GM19035 (cell line): ENCODE data around the gene CTPS2.
"Not testable (repeated sequence)": the region's sequence is repeated elsewhere in the genome, so short reads cannot be mapped to it uniquely, and the experiment has no call there.

Source experiments
- ATAC-seq: cut with Tn5 transposase; IDR thresholded peaks from one replicate; pipeline ENCODE4 v1.9.1; 2021; ENCODE audit not compliant: unreplicated experiment

The CTPS2 gene

GRCh38 chrX:16712548-16713155 is at the start of gene CTPS2:
Gene CTPS2, minus strand, starts transcription at chrX:16712669. Its CDS starts 9,767 bp downstream, at chrX:16702902.
- peak; percentile 80 for ATAC-seq

- not testable (repeated sequence) for ATAC-seq
Observed at GRCh38 chrX:16761500-16761899, 49.0 kb upstream of the CTPS2 start.

GRCh38 chrX:16756724-16757123 is 44.3 kb upstream of the CTPS2 start:
- ATAC-seq, result no peak

GRCh38 chrX:16754019-16754418 is 41.5 kb upstream of the CTPS2 start:
- ATAC-seq, result no peak

GRCh38 chrX:16750136-16750535 is 37.7 kb upstream of the CTPS2 start:
- no peak for ATAC-seq

- ATAC-seq, result no peak
Observed at GRCh38 chrX:16748425-16748824, 36.0 kb upstream of the CTPS2 start.

- no peak for ATAC-seq
Observed at GRCh38 chrX:16745659-16746058, 33.2 kb upstream of the CTPS2 start.

GRCh38 chrX:16745102-16745501 is 32.6 kb upstream of the CTPS2 start:
- no peak for ATAC-seq

- ATAC-seq, result no peak
Observed at GRCh38 chrX:16743604-16744325, 31.3 kb upstream of the CTPS2 start.

- ATAC-seq, result no peak
Observed at GRCh38 chrX:16739574-16739973, 27.1 kb upstream of the CTPS2 start.

- ATAC-seq, result no peak
Observed at GRCh38 chrX:16737024-16737423, 24.6 kb upstream of the CTPS2 start.

GRCh38 chrX:16733013-16733412 is 20.5 kb upstream of the CTPS2 start:
- no peak for ATAC-seq

GRCh38 chrX:16730450-16730849 is 18.0 kb upstream of the CTPS2 start:
- no peak for ATAC-seq

GRCh38 chrX:16727637-16728036 is 15.2 kb upstream of the CTPS2 start:
- ATAC-seq, result no peak

- not testable (repeated sequence) for ATAC-seq
Observed at GRCh38 chrX:16726347-16726988, 14.0 kb upstream of the CTPS2 start.

GRCh38 chrX:16725072-16725471 is 12.6 kb upstream of the CTPS2 start:
- ATAC-seq, result no peak

- no peak for ATAC-seq
Observed at GRCh38 chrX:16722481-16722880, 10.0 kb upstream of the CTPS2 start.

- ATAC-seq, result peak; percentile 99
Observed at GRCh38 chrX:16719334-16720084, 7.0 kb upstream of the CTPS2 start, which contains the start of gene SYAP1. Gene SYAP1, plus strand, starts transcription at chrX:16719612. Its CDS starts 113 bp downstream, at chrX:16719725.

GRCh38 chrX:16718824-16719333 is 6.4 kb upstream of the CTPS2 start:
- ATAC-seq, result peak; percentile 42

- ATAC-seq, result not testable (repeated sequence)
Observed at GRCh38 chrX:16716451-16716850, 4.0 kb upstream of the CTPS2 start.

GRCh38 chrX:16715638-16716037 is 3.2 kb upstream of the CTPS2 start:
- ATAC-seq, result not testable (repeated sequence)
